GM18517 (cell line): ENCODE data around the gene TNS3.

ENCODE experiments used
- ATAC-seq: cut with Tn5 transposase; IDR thresholded peaks from one replicate; pipeline ENCODE4 v1.9.1; 2021; ENCODE audit warnings: mild to moderate bottlenecking, moderate library complexity; ENCODE audit not compliant: unreplicated experiment

Gene TNS3

DNA sequence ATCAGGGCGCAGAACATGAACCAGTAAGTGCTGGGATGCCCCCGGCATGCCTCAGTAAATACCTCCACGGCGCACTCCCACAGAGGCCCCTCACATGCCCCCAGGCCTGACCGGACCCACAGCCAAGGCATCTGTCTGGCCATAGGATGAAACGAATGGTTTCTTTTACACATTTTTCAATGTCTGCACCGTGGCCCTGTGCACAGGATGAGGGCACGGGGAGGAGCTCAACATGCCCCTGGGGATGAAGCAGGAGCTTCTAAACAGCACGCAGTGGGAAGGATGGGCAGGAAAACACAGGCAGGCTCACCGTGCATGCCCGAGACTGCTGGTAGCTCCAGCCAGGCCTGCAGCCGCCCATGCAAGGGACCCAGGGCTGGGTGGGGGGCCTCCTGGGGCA is 283.3 kb downstream of the TNS3 start:
- ATAC-seq, result no peak

DNA sequence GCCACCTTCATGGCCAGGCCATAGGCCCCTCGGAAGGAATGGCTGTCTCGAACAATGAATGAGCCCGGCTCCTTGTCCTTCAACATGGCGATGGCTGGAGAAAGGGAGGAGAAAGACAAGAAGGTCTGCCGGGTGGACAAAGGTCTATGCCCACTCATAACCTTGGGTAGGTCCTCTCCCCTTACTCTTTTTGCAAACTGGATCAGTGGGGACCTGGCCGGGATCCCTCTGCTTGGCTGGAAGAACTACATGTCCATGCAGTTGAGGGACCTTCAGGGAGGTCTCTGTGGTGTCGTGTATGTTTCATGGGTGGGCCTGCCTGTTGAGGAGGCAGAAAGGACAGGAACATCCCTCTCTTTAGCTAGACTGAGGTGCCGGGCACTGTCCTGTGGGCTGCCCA is 284.8 kb downstream of the TNS3 start:
- no peak for ATAC-seq

- no peak for ATAC-seq
Measured at GRCh38 chr7:47295606-47296005, 286.3 kb downstream of the TNS3 start.

DNA sequence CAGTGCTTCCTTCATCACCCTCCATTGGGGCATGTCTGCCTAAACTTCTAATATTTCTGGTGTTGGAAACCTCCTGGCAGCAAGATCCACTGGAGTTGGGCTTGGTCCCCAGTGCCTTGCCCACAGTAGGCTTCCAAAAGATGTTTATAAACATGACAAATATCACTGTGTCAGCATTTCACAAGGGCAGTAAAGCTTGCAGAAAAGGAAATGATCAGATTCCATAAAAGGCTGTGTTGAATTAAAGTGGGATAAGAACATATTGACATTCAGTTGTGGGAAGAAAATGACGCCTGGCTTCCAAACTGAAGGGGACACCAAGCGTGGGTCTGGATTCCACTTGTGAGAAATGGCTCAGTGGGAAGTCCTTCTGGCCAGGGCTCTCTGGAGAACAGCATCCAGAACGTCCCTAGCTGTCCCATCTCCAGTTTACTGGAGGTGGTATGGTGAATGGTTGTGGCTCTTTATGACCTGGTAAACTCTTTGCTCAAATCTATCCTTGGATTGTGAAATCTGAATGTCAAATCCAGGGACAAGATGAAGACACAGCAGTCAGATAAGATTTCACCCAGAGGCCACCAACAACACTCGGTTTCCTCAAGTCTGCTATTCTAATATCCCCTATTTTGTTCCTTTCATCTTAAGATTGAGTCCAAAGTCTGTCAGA is 287.2 kb downstream of the TNS3 start:
- no peak for ATAC-seq

- no peak for ATAC-seq
Measured at GRCh38 chr7:47293884-47294555, 287.9 kb downstream of the TNS3 start.

- no peak for ATAC-seq
Measured at GRCh38 chr7:47292832-47293309, 289.0 kb downstream of the TNS3 start.

- peak; percentile 96 for ATAC-seq
Measured at GRCh38 chr7:47291461-47292081, 290.3 kb downstream of the TNS3 start.

GRCh38 chr7:47290867-47291266 is 291.0 kb downstream of the TNS3 start:
- no peak for ATAC-seq

GRCh38 chr7:47290466-47290865 is 291.4 kb downstream of the TNS3 start:
- no peak for ATAC-seq

DNA sequence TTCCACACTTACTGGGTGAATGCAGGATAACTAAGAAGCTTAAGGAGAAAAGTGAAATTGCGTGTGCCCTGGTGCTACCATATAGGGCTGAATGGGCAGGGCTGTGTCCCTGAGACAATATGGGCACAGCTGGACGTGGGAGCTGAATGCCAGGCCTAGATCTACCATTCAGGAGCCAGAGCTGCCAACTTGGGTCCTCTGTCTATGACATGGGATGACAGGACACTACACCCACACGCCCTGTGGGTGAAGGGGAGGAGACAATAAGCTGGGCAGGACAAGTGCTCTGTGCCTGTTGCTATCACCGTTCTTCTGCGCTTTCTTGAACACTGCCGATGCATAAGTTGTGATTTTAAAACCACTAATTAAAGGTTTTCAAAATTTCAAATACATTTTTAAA is 293.9 kb downstream of the TNS3 start:
- no peak for ATAC-seq

GRCh38 chr7:47285860-47286491 is 295.9 kb downstream of the TNS3 start:
- no peak for ATAC-seq

GRCh38 chr7:47284691-47285635 is 296.9 kb downstream of the TNS3 start:
- no peak for ATAC-seq

- ATAC-seq, result no peak
Measured at GRCh38 chr7:47283497-47284131, 298.3 kb downstream of the TNS3 start.

- no peak for ATAC-seq
Measured at GRCh38 chr7:47282790-47283496, 299.0 kb downstream of the TNS3 start.

GRCh38 chr7:47281966-47282643 is 299.8 kb downstream of the TNS3 start:
- ATAC-seq, result no peak

- ATAC-seq, result no peak
Measured at GRCh38 chr7:47281161-47281560, 300.8 kb downstream of the TNS3 start.

DNA sequence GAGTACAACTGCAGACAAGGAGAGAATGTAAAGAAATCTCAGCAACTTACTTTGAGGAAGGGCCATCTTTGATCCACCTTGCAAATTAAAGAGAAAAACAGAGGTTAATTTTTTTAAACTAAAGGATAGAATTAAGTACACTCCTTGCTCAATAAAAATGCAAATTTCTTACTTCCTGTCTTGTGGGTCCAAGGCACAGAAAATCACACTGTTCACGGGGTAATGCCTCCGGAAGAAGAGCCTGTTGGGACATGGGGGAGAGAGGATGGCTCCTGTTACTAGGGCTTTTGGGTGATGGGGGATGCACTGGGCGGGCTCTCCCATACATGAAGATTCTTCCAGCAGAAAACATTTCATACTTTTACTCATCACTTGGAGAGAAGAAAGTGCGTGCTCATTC is 301.8 kb downstream of the TNS3 start:
- ATAC-seq, result no peak

- ATAC-seq, result no peak
Measured at GRCh38 chr7:47278043-47278442, 303.9 kb downstream of the TNS3 start.

DNA sequence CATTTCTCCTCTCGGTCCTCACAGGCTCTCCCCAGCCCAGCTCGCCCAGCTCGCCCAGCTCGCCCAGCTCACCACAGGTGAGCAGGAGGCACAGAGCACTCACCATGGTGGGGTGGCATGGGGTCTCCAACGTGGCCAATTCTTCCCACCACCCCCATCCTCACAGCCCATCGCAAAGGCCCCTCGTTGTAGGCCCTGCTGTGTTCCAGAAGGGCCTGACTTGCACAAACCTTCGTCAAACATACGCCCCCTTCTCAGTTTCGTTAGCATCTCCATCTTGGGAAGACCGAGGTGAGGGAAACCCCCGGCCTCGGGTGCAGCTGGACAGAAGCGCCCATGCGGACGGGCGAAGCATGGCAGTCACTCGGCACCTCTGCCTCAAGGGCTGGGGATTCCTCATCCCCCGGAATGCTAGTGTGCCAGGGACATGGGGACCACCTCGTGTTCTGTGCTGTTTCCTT is 304.6 kb downstream of the TNS3 start:
- ATAC-seq, result no peak
